LNCAP (cell line): ENCODE results near the gene CTNNA2.

Source experiments
- TF ChIP-seq, protein P1 (sequence below): fragments of 450-650 bp; IDR thresholded peaks from 2 replicates; pipeline ENCODE4 v1.5.1; 2017; ENCODE audit warnings: mild to moderate bottlenecking

The CTNNA2 gene

DNA sequence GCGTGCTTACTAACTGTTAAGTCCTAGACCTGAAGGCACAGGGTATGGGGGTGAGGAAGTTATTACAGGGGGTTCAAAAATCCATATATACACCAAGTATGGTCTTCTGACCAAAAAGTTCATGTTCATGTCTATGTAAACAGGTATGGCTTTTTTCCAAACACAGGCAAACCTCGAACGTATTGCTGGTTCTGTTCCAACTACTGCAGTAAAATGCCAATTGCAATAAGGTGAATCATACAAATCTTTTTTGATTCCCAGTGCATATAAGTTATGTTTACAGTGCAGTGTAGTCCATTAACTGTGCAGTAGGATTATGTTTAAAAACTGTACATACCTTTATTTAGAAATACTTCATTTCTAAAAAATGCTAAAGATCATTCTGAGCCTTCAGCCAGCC is 1037.0 kb downstream of the CTNNA2 start:
- TF ChIP-seq, protein P1, sequence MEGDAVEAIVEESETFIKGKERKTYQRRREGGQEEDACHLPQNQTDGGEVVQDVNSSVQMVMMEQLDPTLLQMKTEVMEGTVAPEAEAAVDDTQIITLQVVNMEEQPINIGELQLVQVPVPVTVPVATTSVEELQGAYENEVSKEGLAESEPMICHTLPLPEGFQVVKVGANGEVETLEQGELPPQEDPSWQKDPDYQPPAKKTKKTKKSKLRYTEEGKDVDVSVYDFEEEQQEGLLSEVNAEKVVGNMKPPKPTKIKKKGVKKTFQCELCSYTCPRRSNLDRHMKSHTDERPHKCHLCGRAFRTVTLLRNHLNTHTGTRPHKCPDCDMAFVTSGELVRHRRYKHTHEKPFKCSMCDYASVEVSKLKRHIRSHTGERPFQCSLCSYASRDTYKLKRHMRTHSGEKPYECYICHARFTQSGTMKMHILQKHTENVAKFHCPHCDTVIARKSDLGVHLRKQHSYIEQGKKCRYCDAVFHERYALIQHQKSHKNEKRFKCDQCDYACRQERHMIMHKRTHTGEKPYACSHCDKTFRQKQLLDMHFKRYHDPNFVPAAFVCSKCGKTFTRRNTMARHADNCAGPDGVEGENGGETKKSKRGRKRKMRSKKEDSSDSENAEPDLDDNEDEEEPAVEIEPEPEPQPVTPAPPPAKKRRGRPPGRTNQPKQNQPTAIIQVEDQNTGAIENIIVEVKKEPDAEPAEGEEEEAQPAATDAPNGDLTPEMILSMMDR: no peak

DNA sequence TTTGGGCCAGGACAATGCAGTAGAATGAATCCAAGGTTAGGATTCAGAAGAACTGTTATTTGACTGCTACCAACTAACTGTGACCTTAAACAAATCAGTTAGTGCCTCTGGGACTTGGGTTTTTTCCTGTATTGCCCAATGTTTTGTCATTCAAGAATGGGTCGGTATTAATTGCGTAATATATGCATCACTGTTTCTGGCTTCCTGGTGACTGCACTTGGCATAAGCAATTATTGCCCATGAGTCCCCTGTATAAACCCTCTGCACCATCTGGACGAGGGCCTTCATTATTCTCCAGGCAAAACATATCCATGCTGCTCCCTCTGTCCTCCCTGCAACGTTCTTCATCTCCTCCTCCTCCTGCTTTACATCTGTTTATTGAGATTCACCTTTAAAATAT is 1047.5 kb downstream of the CTNNA2 start:
- TF ChIP-seq, protein P1: no peak

DNA sequence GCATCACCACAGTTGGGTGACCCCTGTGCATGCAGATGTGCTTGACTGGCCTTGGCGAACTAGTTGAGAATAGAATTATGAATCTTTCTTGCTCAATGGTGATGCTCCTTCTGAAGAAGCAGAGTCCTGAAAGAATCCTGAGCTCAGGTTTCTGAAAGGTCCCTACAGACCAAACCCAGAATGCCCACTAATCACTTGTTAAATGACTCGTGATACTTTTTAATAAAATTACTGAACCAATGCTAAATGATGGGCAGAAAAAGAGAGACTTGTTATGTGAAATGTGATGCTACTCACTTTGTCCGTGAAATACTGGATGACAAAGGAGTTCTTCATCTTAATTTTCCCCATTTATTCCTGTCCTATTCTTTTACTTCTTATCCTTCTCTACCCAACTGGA is 1055.2 kb downstream of the CTNNA2 start:
- TF ChIP-seq, protein P1: no peak

DNA sequence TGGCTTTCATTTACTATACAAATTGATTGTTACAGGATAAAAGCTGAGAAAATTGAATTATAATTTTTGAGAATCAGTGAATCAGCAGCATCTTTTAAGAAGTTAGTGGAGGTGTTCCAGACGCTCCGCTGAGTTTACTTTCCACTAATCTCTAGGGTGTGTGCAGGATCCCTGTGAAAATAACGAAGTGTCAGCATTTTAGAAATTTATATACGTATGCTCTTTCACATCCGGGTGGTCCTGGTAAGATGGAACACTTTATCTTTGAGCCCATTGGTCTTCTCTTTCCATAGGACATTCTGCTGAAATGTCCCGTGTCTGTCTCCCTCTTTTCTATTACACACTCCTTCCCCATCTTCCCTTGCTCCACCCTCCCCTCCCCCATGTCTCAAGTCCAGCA is 1060.3 kb downstream of the CTNNA2 start:
- TF ChIP-seq, protein P1: no peak

DNA sequence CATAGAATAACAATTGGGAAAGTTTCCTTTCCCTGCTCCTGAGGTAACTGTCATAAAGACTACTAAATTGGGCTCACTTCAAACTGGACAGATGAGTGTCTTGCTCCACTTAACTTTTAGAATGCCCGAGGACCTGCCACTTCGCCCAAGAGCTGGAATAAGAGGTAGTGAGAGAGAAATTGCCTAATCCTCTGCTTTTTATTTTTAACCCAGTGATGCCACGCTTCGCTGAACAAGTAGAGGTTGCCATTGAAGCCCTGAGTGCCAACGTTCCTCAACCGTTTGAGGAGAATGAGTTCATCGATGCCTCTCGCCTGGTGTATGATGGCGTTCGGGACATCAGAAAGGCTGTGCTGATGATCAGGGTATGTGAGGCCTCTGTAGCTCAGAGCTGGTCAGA is 1061.1 kb downstream of the CTNNA2 start:
- TF ChIP-seq, protein P1: no peak

DNA sequence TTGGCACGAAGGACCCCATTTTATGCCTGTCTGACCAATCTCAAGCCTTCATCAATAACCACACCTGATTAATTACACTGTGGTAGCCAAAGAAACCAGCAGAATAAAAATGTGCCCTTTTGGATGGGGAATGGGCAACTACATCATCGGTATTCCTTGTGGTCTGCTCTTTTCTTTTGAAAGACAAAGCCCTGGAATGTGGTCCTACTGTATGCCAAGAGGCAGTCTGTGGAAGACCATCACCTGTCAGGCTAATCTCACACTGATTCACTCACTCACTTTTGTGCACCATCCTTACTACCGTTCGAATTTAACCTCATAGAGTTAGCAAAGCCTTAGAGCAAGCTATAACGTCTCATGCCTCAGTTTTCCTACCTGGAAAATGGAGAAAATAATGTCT is 1066.9 kb downstream of the CTNNA2 start:
- TF ChIP-seq, protein P1: no peak

DNA sequence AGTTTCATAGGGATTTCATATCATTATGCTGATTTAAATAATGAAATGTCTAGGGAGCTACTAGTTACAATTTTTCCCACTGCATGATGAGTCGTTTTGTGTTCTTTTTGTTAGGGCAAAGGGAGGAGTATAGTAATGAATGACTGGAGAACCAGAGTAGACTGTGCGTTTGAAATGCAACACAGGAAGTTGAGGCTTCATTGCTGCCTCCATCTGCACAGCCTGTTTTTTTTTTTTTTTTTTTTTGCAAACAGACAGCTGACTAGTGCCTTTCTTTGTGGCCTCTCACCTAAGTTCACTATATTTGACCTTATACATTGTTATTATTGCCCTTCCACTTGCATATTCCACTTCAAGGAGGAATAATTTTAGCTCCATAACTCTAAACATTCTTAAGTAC is 1078.4 kb downstream of the CTNNA2 start:
- TF ChIP-seq, protein P1: no peak

DNA sequence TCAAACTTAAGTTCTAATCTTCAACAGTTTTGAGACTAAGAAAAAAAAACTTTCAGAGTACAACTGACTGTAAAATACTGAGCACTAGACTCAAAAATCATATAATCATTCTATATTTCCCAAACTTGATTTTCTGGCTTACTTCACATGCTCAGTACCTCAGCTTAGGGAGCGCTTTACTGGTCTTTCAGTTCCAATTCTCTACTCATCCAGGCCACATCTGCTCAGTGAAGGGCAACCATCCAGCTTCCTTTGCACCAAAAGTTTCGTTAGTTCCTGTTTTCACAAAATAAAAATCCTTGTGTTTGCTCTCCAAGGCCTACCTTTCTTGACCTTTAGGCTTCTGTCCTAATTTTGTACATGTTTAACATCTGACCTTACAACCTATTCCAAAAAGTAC is 1079.3 kb downstream of the CTNNA2 start:
- TF ChIP-seq, protein P1: no peak
